COLO829 (cell line): ENCODE results near the gene ZNF579.

ENCODE experiments used
- DNase-seq: peaks from one replicate; pipeline ENCODE4 v3.0.0; 2012; ENCODE audit warnings: low spot score

ZNF579 gene

GRCh38 chr19:55567708-55568328, 12.8 kb downstream of the ZNF579 start:
- DNase-seq: no peak

GRCh38 chr19:55566823-55567222, 13.8 kb downstream of the ZNF579 start:
- no peak for DNase-seq

- DNase-seq: no peak
These were observed 17.4 kb downstream of the ZNF579 start for GRCh38 chr19:55563261-55563690.

- no peak for DNase-seq
These were observed 21.0 kb downstream of the ZNF579 start for GRCh38 chr19:55559684-55560083.

- no peak for DNase-seq
These were observed 25.9 kb downstream of the ZNF579 start for GRCh38 chr19:55554741-55555152.

- no peak for DNase-seq
These were observed 26.3 kb downstream of the ZNF579 start for GRCh38 chr19:55554302-55554701.

GRCh38 chr19:55553217-55554182, 27.1 kb downstream of the ZNF579 start:
- no peak for DNase-seq

- peak; percentile 63 for DNase-seq
These were observed 28.0 kb downstream of the ZNF579 start for GRCh38 chr19:55552620-55553019.

GRCh38 chr19:55552206-55552605, 28.4 kb downstream of the ZNF579 start:
- no peak for DNase-seq

- no peak for DNase-seq
These were observed 30.4 kb downstream of the ZNF579 start for GRCh38 chr19:55550321-55550650.

- peak; percentile 50 for DNase-seq
These were observed 30.9 kb downstream of the ZNF579 start for GRCh38 chr19:55549500-55550320.

- DNase-seq: peak; percentile 75
These were observed 33.6 kb downstream of the ZNF579 start for GRCh38 chr19:55546822-55547614.

- DNase-seq: no peak
These were observed 34.6 kb downstream of the ZNF579 start for GRCh38 chr19:55546011-55546410.

- no peak for DNase-seq
These were observed 35.2 kb downstream of the ZNF579 start, which contains the start of gene SBK3 for GRCh38 chr19:55545443-55545842. Gene SBK3, minus strand, starts transcription at chr19:55545543. Its CDS starts 0 bp downstream, at chr19:55545543.

- DNase-seq: no peak
These were observed 35.7 kb downstream of the ZNF579 start for GRCh38 chr19:55544776-55545439.

GRCh38 chr19:55544014-55544413, 36.6 kb downstream of the ZNF579 start:
- DNase-seq: no peak

- DNase-seq: no peak
These were observed 37.1 kb downstream of the ZNF579 start for GRCh38 chr19:55543567-55543966.

- DNase-seq: no peak
These were observed 38.3 kb downstream of the ZNF579 start for GRCh38 chr19:55542292-55542855.

GRCh38 chr19:55541091-55541490, 39.6 kb downstream of the ZNF579 start:
- DNase-seq: no peak

GRCh38 chr19:55540619-55541018, 40.0 kb downstream of the ZNF579 start:
- DNase-seq: no peak
